GM23338 (cell line): Measurements from ENCODE around the gene CYBA. TPM values are rescaled to one million over a fixed set of nuclear protein-coding genes. Genes with fewer than 3 reads are reported as not detected.

Source experiments
- ATAC-seq: fragments of 200-7000 bp; cut with Tn5 transposase; 3 replicates; pipeline ENCODE4 v1.9.1; 2020
- DNase-seq: peaks from one replicate; pipeline ENCODE4 v3.0.0-alpha.2; 2015; ENCODE audit warnings: low spot score
- H2AFZ ChIP-seq: fragments of 200-600 bp; sonication (generic); 2 replicates; pipeline ENCODE4 v1.8.0; 2016; ENCODE audit warnings: antibody characterized with exemption, mild to moderate bottlenecking, moderate library complexity
- H3F3A ChIP-seq: fragments of 200-600 bp; sonication (generic); replicated peaks from 2 replicates; pipeline ENCODE4 v1.8.0; 2017; ENCODE audit warnings: antibody characterized with exemption, mixed run types, low read depth
- H3K27ac ChIP-seq: fragments of 200-600 bp; sonication (generic); 2 replicates; pipeline ENCODE4 v1.6.1; 2016; ENCODE audit warnings: low read depth
- H3K27me3 ChIP-seq: fragments of 200-600 bp; sonication (generic); 2 replicates; pipeline ENCODE4 v1.8.0; 2016; ENCODE audit warnings: mild to moderate bottlenecking, mixed run types, moderate library complexity; ENCODE audit not compliant: insufficient read depth
- H3K36me3 ChIP-seq: fragments of 200-600 bp; sonication (generic); 2 replicates; pipeline ENCODE4 v1.8.0; 2016; ENCODE audit warnings: mild to moderate bottlenecking; ENCODE audit not compliant: insufficient read depth
- H3K4me1 ChIP-seq: fragments of 200-600 bp; sonication (generic); 2 replicates; pipeline ENCODE4 v1.8.0; 2016; ENCODE audit warnings: mild to moderate bottlenecking, moderate library complexity; ENCODE audit not compliant: insufficient read depth
- H3K4me2 ChIP-seq: fragments of 200-600 bp; sonication (generic); 2 replicates; pipeline ENCODE4 v1.7.1; 2017; ENCODE audit warnings: mixed run types
- H3K4me3 ChIP-seq: fragments of 200-600 bp; sonication (generic); 2 replicates; pipeline ENCODE4 v1.6.1; 2016; ENCODE audit warnings: mixed run types
- H3K79me2 ChIP-seq: fragments of 200-600 bp; sonication (generic); replicated peaks from 2 replicates; pipeline ENCODE4 v1.8.0; 2017; ENCODE audit warnings: mild to moderate bottlenecking; ENCODE audit not compliant: insufficient read depth
- H3K9me2 ChIP-seq: fragments of 200-600 bp; sonication (generic); 2 replicates; pipeline ENCODE4 v1.8.0; 2017; ENCODE audit not compliant: insufficient read depth
- H4K20me1 ChIP-seq: fragments of 200-600 bp; sonication (generic); replicated peaks from 2 replicates; pipeline ENCODE4 v1.8.0; 2017; ENCODE audit warnings: mild to moderate bottlenecking; ENCODE audit not compliant: insufficient read depth
- H3K27ac Mint-ChIP-seq: 2 replicates; pipeline ENCODE4 v1.8.0; 2020; ENCODE audit warnings: inconsistent platforms, mild to moderate bottlenecking, moderate library complexity, mixed read lengths
- H3K27me3 Mint-ChIP-seq: 3 replicates; pipeline ENCODE4 v1.8.0; 2022; ENCODE audit warnings: low read depth, mild to moderate bottlenecking, moderate library complexity, mixed read lengths, inconsistent platforms; ENCODE audit not compliant: insufficient read depth, poor library complexity
- H3K36me3 Mint-ChIP-seq: 3 replicates; pipeline ENCODE4 v1.8.0; 2021; ENCODE audit warnings: low read depth, mild to moderate bottlenecking, inconsistent platforms, moderate library complexity, mixed read lengths
- H3K4me1 Mint-ChIP-seq: 3 replicates; pipeline ENCODE4 v1.8.0; 2020; ENCODE audit warnings: mild to moderate bottlenecking, inconsistent platforms, mixed read lengths
- H3K4me3 Mint-ChIP-seq: 3 replicates; pipeline ENCODE4 v1.8.0; 2021; ENCODE audit warnings: moderate library complexity, mild to moderate bottlenecking, inconsistent platforms, mixed read lengths
- H3K9me3 Mint-ChIP-seq: 3 replicates; pipeline ENCODE4 v1.8.0; 2020; ENCODE audit warnings: moderate library complexity, mild to moderate bottlenecking, inconsistent platforms, mixed read lengths
- CREB1 ChIP-seq: fragments of 250-450 bp; sonication (Bioruptor Pico); IDR thresholded peaks from 2 replicates; pipeline ENCODE4 v1.5.0; 2020; ENCODE audit warnings: low read depth, mild to moderate bottlenecking, moderate library complexity
- CTCF ChIP-seq, 2 experiments: fragments of 200-600 bp in 1 of 2; sonication (generic) in 1 of 2; conservative IDR thresholded peaks; 2 replicates each; pipeline versions ENCODE4 v1.5.1 to v1.6.1; 2016 to 2017; ENCODE audit warnings: antibody characterized with exemption in 2 of 2, low read depth in 2 of 2, mild to moderate bottlenecking in 2 of 2, moderate library complexity in 1 of 2
- EZH2 ChIP-seq: fragments of 200-600 bp; sonication (generic); IDR thresholded peaks from one replicate; pipeline ENCODE4 v1.8.0; 2017; ENCODE audit warnings: antibody characterized with exemption, mild to moderate bottlenecking, low read depth; ENCODE audit not compliant: unreplicated experiment
- EZH2phosphoT487 ChIP-seq: fragments of 200-600 bp; sonication (generic); IDR thresholded peaks from one replicate; pipeline ENCODE4 v1.8.1; 2018; ENCODE audit warnings: antibody characterized with exemption; ENCODE audit not compliant: unreplicated experiment
- JUNB ChIP-seq: IDR thresholded peaks from one replicate; pipeline ENCODE4 v1.6.1; 2016; ENCODE audit warnings: antibody characterized with exemption; ENCODE audit not compliant: unreplicated experiment
- NANOG ChIP-seq: IDR thresholded peaks from 2 replicates; pipeline ENCODE4 v1.6.1; 2016; ENCODE audit warnings: antibody characterized with exemption, borderline replicate concordance
- POLR2AphosphoS5 ChIP-seq: IDR thresholded peaks from 2 replicates; pipeline ENCODE4 v1.6.1; 2016; ENCODE audit warnings: antibody characterized with exemption, low read depth
- STAT1 ChIP-seq: IDR thresholded peaks from one replicate; pipeline ENCODE4 v1.6.1; 2016; ENCODE audit warnings: antibody characterized with exemption; ENCODE audit not compliant: unreplicated experiment
- ZNF114 ChIP-seq: fragments of 250-450 bp; sonication (Bioruptor Pico); IDR thresholded peaks from 2 replicates; pipeline ENCODE4 v1.5.0; 2020; ENCODE audit warnings: mild to moderate bottlenecking, moderate library complexity
- ZNF331 ChIP-seq: fragments of 250-450 bp; sonication (Bioruptor Pico); IDR thresholded peaks from 2 replicates; pipeline ENCODE4 v1.5.0; 2020; ENCODE audit warnings: low read depth, mild to moderate bottlenecking, moderate library complexity
- ZNF462 ChIP-seq: fragments of 250-450 bp; sonication (Bioruptor Pico); IDR thresholded peaks from 2 replicates; pipeline ENCODE4 v1.5.0; 2020; ENCODE audit warnings: mild to moderate bottlenecking, moderate library complexity
- polyA plus RNA-seq: library from polyadenylated mRNA; unstranded; fragments of >200 nt; fragmentation: Nextera tagmentation; extraction: Ambion mirVana; gene quantifications from 2 replicates; pipeline ENCODE4 v1.2.1, GENCODE V29; 2016
- total RNA-seq: library from RNA; depleted of rRNA; stranded (reverse); fragments of >200 nt; shearing (Covaris generic); gene quantifications from 2 replicates; pipeline ENCODE4 v1.2.3, GENCODE V29; 2014
- TF ChIP-seq, protein P1 (sequence below): IDR thresholded peaks from one replicate; pipeline ENCODE4 v1.6.1; 2018; ENCODE audit warnings: antibody characterized with exemption; ENCODE audit not compliant: unreplicated experiment
- TF ChIP-seq, protein P2 (sequence below): IDR thresholded peaks from 2 replicates; pipeline ENCODE4 v1.6.1; 2016; ENCODE audit warnings: antibody characterized with exemption

Gene CYBA
- total and polyA plus RNA-seq, 2 experiments from 2014 or later: 275 to 281 TPM

DNA sequence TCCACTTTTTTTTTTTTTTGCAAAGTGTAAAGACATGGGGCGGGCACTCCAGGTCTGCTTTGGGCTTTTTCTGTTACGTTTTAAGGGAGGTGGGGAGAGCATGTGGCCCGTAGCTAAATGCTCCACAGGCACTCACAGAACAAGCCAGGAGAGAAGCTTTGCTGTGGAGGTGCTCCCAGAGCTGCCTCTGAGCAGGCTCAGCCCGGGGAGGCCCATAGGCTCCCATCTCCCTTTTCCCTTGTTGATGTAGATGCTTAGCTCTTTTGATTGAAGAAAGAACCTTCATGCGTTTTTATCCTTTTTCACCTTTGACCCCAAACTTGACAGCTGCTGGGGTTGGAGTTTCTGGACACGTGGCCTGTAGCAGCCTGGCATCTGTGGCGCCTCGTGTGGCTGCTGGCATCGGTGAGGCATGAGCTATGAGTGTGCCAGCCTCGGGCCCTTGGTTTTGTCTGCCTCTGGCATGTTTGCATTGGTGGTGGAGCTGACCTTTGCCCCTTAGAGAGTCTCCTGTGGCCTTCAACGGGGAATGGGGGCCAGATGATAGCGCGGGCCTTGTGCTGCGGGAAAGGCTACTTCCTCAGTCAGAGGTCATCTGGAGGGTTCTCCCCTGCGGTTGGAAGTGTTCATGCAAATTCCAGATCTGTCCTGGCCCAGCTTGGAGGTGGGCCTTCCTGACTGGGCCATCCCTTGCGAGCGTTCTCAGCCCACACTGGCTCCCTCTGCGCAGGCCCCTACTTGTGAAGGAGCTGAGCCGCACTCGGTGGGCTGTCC lies 32.5 kb downstream of the CYBA start:
- no peaks in the 10 kb centered on the region for H3K9me3 Mint-ChIP-seq
- H3K4me3 Mint-ChIP-seq: no peak overlapping the region
- peaks cover 40% of the 10 kb centered on the region for H3K79me2 ChIP-seq
- H3K27me3 Mint-ChIP-seq: peaks cover 6% of the 10 kb centered on the region
- peaks cover 4% of the 10 kb centered on the region for H3K36me3 ChIP-seq
- DNase-seq: no peak
- H3F3A ChIP-seq: 0 out of 2 replicates have a peak, but pooled peaks cover 8% of the 10 kb centered on the region
- H3K27me3 ChIP-seq: no peaks in the 10 kb centered on the region
- TF ChIP-seq JUNB: no peak
- no peak for TF ChIP-seq ZNF462 (CRISPR knock-in tag)
- no peak for TF ChIP-seq CREB1 (CRISPR knock-in tag)
- no peak for TF ChIP-seq STAT1
- TF ChIP-seq, protein P1, sequence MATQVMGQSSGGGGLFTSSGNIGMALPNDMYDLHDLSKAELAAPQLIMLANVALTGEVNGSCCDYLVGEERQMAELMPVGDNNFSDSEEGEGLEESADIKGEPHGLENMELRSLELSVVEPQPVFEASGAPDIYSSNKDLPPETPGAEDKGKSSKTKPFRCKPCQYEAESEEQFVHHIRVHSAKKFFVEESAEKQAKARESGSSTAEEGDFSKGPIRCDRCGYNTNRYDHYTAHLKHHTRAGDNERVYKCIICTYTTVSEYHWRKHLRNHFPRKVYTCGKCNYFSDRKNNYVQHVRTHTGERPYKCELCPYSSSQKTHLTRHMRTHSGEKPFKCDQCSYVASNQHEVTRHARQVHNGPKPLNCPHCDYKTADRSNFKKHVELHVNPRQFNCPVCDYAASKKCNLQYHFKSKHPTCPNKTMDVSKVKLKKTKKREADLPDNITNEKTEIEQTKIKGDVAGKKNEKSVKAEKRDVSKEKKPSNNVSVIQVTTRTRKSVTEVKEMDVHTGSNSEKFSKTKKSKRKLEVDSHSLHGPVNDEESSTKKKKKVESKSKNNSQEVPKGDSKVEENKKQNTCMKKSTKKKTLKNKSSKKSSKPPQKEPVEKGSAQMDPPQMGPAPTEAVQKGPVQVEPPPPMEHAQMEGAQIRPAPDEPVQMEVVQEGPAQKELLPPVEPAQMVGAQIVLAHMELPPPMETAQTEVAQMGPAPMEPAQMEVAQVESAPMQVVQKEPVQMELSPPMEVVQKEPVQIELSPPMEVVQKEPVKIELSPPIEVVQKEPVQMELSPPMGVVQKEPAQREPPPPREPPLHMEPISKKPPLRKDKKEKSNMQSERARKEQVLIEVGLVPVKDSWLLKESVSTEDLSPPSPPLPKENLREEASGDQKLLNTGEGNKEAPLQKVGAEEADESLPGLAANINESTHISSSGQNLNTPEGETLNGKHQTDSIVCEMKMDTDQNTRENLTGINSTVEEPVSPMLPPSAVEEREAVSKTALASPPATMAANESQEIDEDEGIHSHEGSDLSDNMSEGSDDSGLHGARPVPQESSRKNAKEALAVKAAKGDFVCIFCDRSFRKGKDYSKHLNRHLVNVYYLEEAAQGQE: no peak
- TF ChIP-seq, protein P2, sequence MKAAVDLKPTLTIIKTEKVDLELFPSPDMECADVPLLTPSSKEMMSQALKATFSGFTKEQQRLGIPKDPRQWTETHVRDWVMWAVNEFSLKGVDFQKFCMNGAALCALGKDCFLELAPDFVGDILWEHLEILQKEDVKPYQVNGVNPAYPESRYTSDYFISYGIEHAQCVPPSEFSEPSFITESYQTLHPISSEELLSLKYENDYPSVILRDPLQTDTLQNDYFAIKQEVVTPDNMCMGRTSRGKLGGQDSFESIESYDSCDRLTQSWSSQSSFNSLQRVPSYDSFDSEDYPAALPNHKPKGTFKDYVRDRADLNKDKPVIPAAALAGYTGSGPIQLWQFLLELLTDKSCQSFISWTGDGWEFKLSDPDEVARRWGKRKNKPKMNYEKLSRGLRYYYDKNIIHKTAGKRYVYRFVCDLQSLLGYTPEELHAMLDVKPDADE: no peak
- TF ChIP-seq ZNF331 (CRISPR knock-in tag): no peak
- no peak for TF ChIP-seq EZH2phosphoT487
- no peak for TF ChIP-seq ZNF114 (CRISPR knock-in tag)
- no peak for TF ChIP-seq POLR2AphosphoS5
- no peak for TF ChIP-seq NANOG
- no peak for TF ChIP-seq EZH2
- no peak for TF ChIP-seq CTCF (conservative IDR thresholded peaks at IDR 0.05; ENCODE audit: low read depth in 2 of 2)
- H3K27ac ChIP-seq: 0 out of 2 replicates have a peak overlapping the region, but pooled peaks have one; percentile 45
- no peaks in the 10 kb centered on the region for H3K4me1 ChIP-seq
- H3K9me2 ChIP-seq: no peaks in the 10 kb centered on the region
- no peak overlapping the region for H3K4me2 ChIP-seq
- H3K4me3 ChIP-seq: no peak overlapping the region
- H3K36me3 Mint-ChIP-seq: peaks cover 37% of the 10 kb centered on the region
- peaks cover 20% of the 10 kb centered on the region for H4K20me1 ChIP-seq
- H3K27ac Mint-ChIP-seq: peak overlapping the region; percentile 41; the same call in 1 of the 2 replicates
- no peak for ATAC-seq
- no peak overlapping the region for H2AFZ ChIP-seq
- H3K4me1 Mint-ChIP-seq: peaks cover 36% of the 10 kb centered on the region
